B cell (primary cell): Measurements from ENCODE around the gene CEACAM21. TPM values are rescaled to one million over a fixed set of nuclear protein-coding genes. Genes with fewer than 3 reads are reported as not detected.

Experiments
- ATAC-seq: fragments of 200-7000 bp; cut with Tn5 transposase; one replicate; pipeline ENCODE4 v1.10.0; 2021; ENCODE audit warnings: low read depth, mild to moderate bottlenecking, moderate number of reproducible peaks, moderate library complexity
- CTCF ChIA-PET: fragments of 350-600 bp; sonication (Branson Sonifier 250); formaldehyde crosslinking; loops from one replicate; lab custom pipeline; 2021; ENCODE audit warnings: antibody characterized with exemption, inconsistent platforms; lab: Charles Lee
- POLR2A ChIA-PET: fragments of 350-600 bp; sonication (Branson Sonifier 250); formaldehyde crosslinking; loops from one replicate; lab custom pipeline; 2021; ENCODE audit warnings: antibody characterized with exemption; lab: Charles Lee
- DNase-seq: peaks from one replicate; pipeline ENCODE4 v3.0.0; 2013
- H2AFZ ChIP-seq: 2 replicates; pipeline ENCODE4 v1.6.1; 2012; ENCODE audit warnings: mild to moderate bottlenecking, low read depth, low read length; ENCODE audit not compliant: insufficient read depth, poor library complexity, severe bottlenecking
- H3K27ac ChIP-seq, 2 donors: 1 replicate in 1 of 2; 2 replicates in 1 of 2; pipeline ENCODE4 v1.5.1; 2012 to 2013; ENCODE audit warnings: low read length in 2 of 2, mild to moderate bottlenecking in 2 of 2, moderate library complexity in 1 of 2
- H3K27me3 ChIP-seq, 4 experiments: fragments of 200-600 bp in 1 of 4; sonication (generic) in 1 of 4; replicated peaks in 1 of 4; 1 replicate in 2 of 4; 2 replicates in 2 of 4; pipeline versions ENCODE4 v1.6.1 to v1.7.0; 2013 to 2016; ENCODE audit warnings: low read length in 3 of 4, mild to moderate bottlenecking in 2 of 4, mixed read lengths in 1 of 4, moderate library complexity in 1 of 4; ENCODE audit not compliant: insufficient read depth in 4 of 4, control insufficient read depth in 3 of 4; ENCODE audit errors: control extremely low read depth in 1 of 4
- H3K36me3 ChIP-seq, 2 experiments: replicated peaks in 1 of 2; 1 replicate in 1 of 2; 2 replicates in 1 of 2; pipeline versions ENCODE4 v1.6.1 to v1.7.1; 2013; ENCODE audit warnings: low read length in 1 of 2; ENCODE audit not compliant: insufficient read depth in 2 of 2, control insufficient read depth in 1 of 2; ENCODE audit errors: control extremely low read depth in 1 of 2, extremely low read depth in 1 of 2
- H3K4me1 ChIP-seq, 2 donors: fragments of 200-600 bp in 1 of 2; sonication (generic) in 1 of 2; 1 replicate in 1 of 2; 2 replicates in 1 of 2; pipeline versions ENCODE4 v1.5.1 to v1.6.1; 2013 to 2017; ENCODE audit warnings: low read length in 2 of 2; ENCODE audit not compliant: control insufficient read depth in 2 of 2, insufficient read depth in 2 of 2
- H3K4me2 ChIP-seq: replicated peaks from 2 replicates; pipeline ENCODE3; 2012; ENCODE audit warnings: mild to moderate bottlenecking, low read depth, low read length; ENCODE audit not compliant: poor library complexity, severe bottlenecking
- H3K4me3 ChIP-seq, 5 experiments: fragments of 200-600 bp in 1 of 5; sonication (generic) in 1 of 5; 1 replicate in 3 of 5; 2 replicates in 2 of 5; pipeline versions ENCODE4 v1.5.1 to v1.7.0; 2011 to 2016; ENCODE audit warnings: low read length in 4 of 5, mild to moderate bottlenecking in 4 of 5, low read depth in 2 of 5, control low read depth in 1 of 5, moderate library complexity in 1 of 5; ENCODE audit not compliant: insufficient read depth in 1 of 5; ENCODE audit errors: control extremely low read depth in 1 of 5, extremely low read depth in 1 of 5
- H3K79me2 ChIP-seq: fragments of 200-600 bp; sonication (generic); one replicate; pipeline ENCODE4 v1.6.0; 2016; ENCODE audit warnings: low read length; ENCODE audit not compliant: control insufficient read depth, insufficient read depth
- H3K9ac ChIP-seq: fragments of 200-600 bp; sonication (generic); 2 replicates; pipeline ENCODE4 v1.6.1; 2017; ENCODE audit warnings: mild to moderate bottlenecking, low read length, moderate library complexity
- H3K9me3 ChIP-seq, 3 donors: one replicate each; pipeline versions ENCODE4 v1.6.1 to v1.7.1; 2013; ENCODE audit warnings: low read length in 2 of 3; ENCODE audit not compliant: control insufficient read depth in 2 of 3, insufficient read depth in 1 of 3; ENCODE audit errors: control extremely low read depth in 1 of 3
- H4K20me1 ChIP-seq: 2 replicates; pipeline ENCODE4 v1.6.0; 2012; ENCODE audit warnings: mild to moderate bottlenecking, low read length; ENCODE audit not compliant: insufficient read depth, control insufficient read depth, poor library complexity, severe bottlenecking
- H3K27ac Mint-ChIP-seq: one replicate; pipeline ENCODE4 v1.8.0; 2021; ENCODE audit warnings: mixed read lengths
- H3K27me3 Mint-ChIP-seq: one replicate; pipeline ENCODE4 v1.8.0; 2021; ENCODE audit warnings: mixed read lengths
- H3K4me1 Mint-ChIP-seq: one replicate; pipeline ENCODE4 v1.8.0; 2021; ENCODE audit warnings: mixed read lengths
- H3K4me3 Mint-ChIP-seq: one replicate; pipeline ENCODE4 v1.8.0; 2021; ENCODE audit warnings: mixed read lengths
- H3K9me3 Mint-ChIP-seq: one replicate; pipeline ENCODE4 v1.8.0; 2022; ENCODE audit warnings: mixed read lengths; ENCODE audit not compliant: insufficient read depth
- EZH2 ChIP-seq: IDR thresholded peaks from 2 replicates; pipeline ENCODE4 v1.6.1; 2012; ENCODE audit warnings: borderline replicate concordance, low read depth, mild to moderate bottlenecking, moderate library complexity, low read length; ENCODE audit not compliant: insufficient read depth, poor library complexity, severe bottlenecking
- WGBS: methylation state at CpG from one replicate; pipeline ENCODE4 v1.1.5; 2013; ENCODE audit warnings: missing lambda C conversion rate; ENCODE audit not compliant: insufficient coverage; 5-methylcytosine and 5-hydroxymethylcytosine counted together
- intact Hi-C: fragments of 100-400 bp; cut with micrococcal nuclease; formaldehyde crosslinking; loops from one replicate; pipeline ENCODE4 v1.10.0; 2022
- polyA plus RNA-seq: library from polyadenylated mRNA; depleted of rRNA; stranded (reverse); fragments of >200 nt; gene quantifications from 2 replicates; pipeline ENCODE4 v1.2.3, GENCODE V29; 2012
- total RNA-seq, 2 donors: library from RNA; stranded (reverse); fragments of 120-200 nt in 1 of 2; gene quantifications; 1 replicate in 1 of 2; 2 replicates in 1 of 2; pipeline versions ENCODE4 v1.2.3 to v1.2.4, GENCODE V29; 2013 to 2022
- TF ChIP-seq, protein P1 (sequence below): fragments of 200-600 bp; IDR thresholded peaks from one replicate; pipeline ENCODE4 v1.8.0; 2022; ENCODE audit warnings: antibody characterized with exemption, mild to moderate bottlenecking

Gene CEACAM21
- total and polyA plus RNA-seq, 2 donors (not counting 1 experiment from before 2014, with no cell fraction given): 18.9 to 27.3 TPM

DNA sequence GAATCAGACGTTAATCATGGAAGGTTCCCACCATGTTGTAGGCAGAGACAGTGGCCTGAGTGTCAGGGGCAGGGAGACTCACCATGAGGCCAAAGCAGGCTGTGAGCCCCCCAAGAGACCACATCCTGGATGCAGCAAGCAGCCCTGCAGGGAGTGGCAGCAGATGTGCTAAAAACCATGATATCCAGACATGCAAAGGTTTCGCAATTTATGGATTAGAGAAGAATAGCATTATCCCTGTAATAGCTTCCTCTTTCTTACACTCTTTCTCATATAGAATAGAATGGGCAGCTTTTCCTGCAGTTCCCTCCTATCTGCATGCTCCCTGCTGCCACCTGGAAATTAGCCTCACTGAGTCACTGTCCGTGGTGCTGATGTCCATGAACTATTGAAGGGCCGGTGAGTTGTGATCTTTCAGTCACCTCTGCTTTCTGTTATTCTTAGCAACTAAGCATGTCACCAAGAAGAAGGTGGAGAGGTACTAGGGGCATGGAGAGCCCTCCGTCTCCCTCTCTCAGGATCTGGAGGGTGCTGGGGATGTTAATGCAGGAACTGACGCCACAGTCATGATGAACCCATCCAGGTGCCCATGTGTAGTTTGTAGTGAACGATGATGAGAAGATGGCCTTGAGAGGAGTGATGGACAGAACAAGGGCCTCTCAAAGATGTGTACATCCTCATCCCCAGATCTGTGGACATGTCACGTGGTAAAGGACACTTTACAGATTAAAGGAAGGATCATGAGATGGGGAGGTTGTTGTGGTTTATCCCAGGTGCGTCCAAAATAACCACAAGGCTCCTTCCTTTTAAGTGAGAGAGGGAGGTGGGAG lies 41.0 kb downstream of the CEACAM21 start:
- Histone ChIP-seq H3K9ac (no peak overlapping the region), H3K27ac (no peak overlapping the region), H3K27me3 (peaks cover 0 to 16% (median 5%) of the 10 kb centered on the region in 4 experiments), H3K9me3 (peaks cover 0 to 10% (median 5%) of the 10 kb centered on the region in 3 donors), H2AFZ (no peak overlapping the region), H3K4me2 (no peak overlapping the region), H4K20me1 (no peaks in the 10 kb centered on the region), H3K4me3 (no peak overlapping the region), H3K4me1 (no peaks in the 10 kb centered on the region), H3K36me3 (no peaks in the 10 kb centered on the region), H3K79me2 (no peaks in the 10 kb centered on the region)
- POLR2A ChIA-PET: no interaction called here
- Mint-ChIP-seq H3K9me3 (no peaks in the 10 kb centered on the region), H3K27me3 (peaks cover 45% of the 10 kb centered on the region), H3K4me3 (no peak overlapping the region), H3K4me1 (no peaks in the 10 kb centered on the region), H3K27ac (no peak overlapping the region)
- DNase-seq: no peak
- CTCF ChIA-PET: interaction anchor here (0.5 to 0.9 kb wide), 2 partner anchors 32 to 174 kb away, joined by 3 read pairs; no protein-coding TSS in a partner anchor
- ATAC-seq: no peak
- 70% methylated on average over 6 of the region's 9 CpGs for WGBS
- intact Hi-C loops: no loop called here
- TF ChIP-seq, protein P1, sequence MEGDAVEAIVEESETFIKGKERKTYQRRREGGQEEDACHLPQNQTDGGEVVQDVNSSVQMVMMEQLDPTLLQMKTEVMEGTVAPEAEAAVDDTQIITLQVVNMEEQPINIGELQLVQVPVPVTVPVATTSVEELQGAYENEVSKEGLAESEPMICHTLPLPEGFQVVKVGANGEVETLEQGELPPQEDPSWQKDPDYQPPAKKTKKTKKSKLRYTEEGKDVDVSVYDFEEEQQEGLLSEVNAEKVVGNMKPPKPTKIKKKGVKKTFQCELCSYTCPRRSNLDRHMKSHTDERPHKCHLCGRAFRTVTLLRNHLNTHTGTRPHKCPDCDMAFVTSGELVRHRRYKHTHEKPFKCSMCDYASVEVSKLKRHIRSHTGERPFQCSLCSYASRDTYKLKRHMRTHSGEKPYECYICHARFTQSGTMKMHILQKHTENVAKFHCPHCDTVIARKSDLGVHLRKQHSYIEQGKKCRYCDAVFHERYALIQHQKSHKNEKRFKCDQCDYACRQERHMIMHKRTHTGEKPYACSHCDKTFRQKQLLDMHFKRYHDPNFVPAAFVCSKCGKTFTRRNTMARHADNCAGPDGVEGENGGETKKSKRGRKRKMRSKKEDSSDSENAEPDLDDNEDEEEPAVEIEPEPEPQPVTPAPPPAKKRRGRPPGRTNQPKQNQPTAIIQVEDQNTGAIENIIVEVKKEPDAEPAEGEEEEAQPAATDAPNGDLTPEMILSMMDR: no peak
- TF ChIP-seq EZH2: no peak
